K562 (cell line): Measurements from ENCODE around the gene IZUMO4. TPM values are rescaled to one million over a fixed set of nuclear protein-coding genes. Genes with fewer than 3 reads are reported as not detected.

Source experiments
- DDX20 ChIP-seq: fragments of 450-650 bp; IDR thresholded peaks from 2 replicates; pipeline ENCODE4 v1.6.1; 2016; ENCODE audit warnings: missing genetic modification characterization, low read depth, mild to moderate bottlenecking, missing compliant biosample characterization, moderate library complexity
- RBM22 ChIP-seq: fragments of 200-400 bp; formaldehyde crosslinking; IDR thresholded peaks from 2 replicates; pipeline ENCODE4 v1.6.1; 2018; ENCODE audit warnings: low read length, low read depth; ENCODE audit not compliant: poor library complexity, severe bottlenecking
- polyA plus RNA-seq, 8 experiments: library from polyadenylated mRNA; depleted of rRNA in 4 of 8; stranded (reverse) in 5 of 8; unstranded in 3 of 8; fragments of >200 nt; fragmentation: Nextera tagmentation in 2 of 8; fragmentation: Illumina TruSeq in 1 of 8; extraction: Ambion mirVana in 2 of 8; extraction: Trizol in 1 of 8; gene quantifications; 2 replicates each; pipeline versions ENCODE4 v1.2.1 to v1.2.3, GENCODE V29; 2011 to 2014; ENCODE audit warnings: inconsistent platforms in 1 of 8, missing spikeins in 1 of 8
- total RNA-seq, 7 experiments: library from RNA; depleted of rRNA in 6 of 7; stranded (reverse); fragments of >200 nt in 6 of 7; fragmentation: Illumina TruSeq in 2 of 7; extraction: Trizol in 2 of 7; gene quantifications; 2 replicates each; pipeline versions ENCODE4 v1.2.1 to v1.2.3, GENCODE V29; 2011 to 2021; ENCODE audit warnings: low replicate concordance in 1 of 7
- TF ChIP-seq, protein P1 (sequence below), 2 experiments: fragments of 450-650 bp; formaldehyde crosslinking in 1 of 2; IDR thresholded peaks; 2 replicates each; pipeline versions ENCODE4 v1.4.0 to v1.6.1; 2014 to 2020; ENCODE audit warnings: mild to moderate bottlenecking in 2 of 2, borderline replicate concordance in 1 of 2, low read depth in 1 of 2
- TF ChIP-seq, protein P2 (sequence below), 2 experiments: fragments of 450-650 bp; IDR thresholded peaks; 2 replicates each; pipeline ENCODE4 v1.6.1; 2016; ENCODE audit warnings: mild to moderate bottlenecking in 2 of 2, borderline replicate concordance in 1 of 2, low read depth in 1 of 2, moderate library complexity in 1 of 2

IZUMO4 gene
- total and polyA plus RNA-seq, 9 of the 15 experiments (the other 6 are each of a cell fraction or from before 2014, with no cell fraction given), result 0.07 to 3.9 (median 1.2) TPM

DNA sequence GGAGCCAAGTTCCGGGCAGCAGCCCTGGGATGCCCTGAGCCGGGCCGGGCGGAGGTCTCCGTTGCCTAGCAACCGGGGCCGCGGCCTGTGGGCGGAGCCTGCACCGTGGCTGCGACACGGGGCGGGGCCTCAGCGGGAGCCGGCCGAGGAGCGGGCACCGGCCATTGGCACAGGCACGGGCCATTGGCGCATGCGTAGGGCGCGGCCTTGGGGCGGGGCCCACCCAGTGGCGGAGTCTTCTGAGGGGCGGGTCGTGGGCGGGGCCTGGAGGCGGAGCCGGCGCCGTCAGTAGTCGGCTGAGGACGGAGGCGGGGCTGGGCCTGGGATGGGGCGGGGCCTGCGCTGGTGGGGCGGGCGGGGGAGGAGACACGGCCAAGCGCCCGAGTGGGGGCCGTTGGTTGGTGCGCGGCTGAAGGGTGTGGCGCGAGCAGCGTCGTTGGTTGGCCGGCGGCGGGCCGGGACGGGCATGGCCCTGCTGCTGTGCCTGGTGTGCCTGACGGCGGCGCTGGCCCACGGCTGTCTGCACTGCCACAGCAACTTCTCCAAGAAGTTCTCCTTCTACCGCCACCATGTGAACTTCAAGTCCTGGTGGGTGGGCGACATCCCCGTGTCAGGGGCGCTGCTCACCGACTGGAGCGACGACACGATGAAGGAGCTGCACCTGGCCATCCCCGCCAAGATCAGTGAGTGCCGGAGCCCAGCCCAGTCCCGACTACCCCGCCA, at the start of gene IZUMO4 (continued):
- TF ChIP-seq, protein P1, sequence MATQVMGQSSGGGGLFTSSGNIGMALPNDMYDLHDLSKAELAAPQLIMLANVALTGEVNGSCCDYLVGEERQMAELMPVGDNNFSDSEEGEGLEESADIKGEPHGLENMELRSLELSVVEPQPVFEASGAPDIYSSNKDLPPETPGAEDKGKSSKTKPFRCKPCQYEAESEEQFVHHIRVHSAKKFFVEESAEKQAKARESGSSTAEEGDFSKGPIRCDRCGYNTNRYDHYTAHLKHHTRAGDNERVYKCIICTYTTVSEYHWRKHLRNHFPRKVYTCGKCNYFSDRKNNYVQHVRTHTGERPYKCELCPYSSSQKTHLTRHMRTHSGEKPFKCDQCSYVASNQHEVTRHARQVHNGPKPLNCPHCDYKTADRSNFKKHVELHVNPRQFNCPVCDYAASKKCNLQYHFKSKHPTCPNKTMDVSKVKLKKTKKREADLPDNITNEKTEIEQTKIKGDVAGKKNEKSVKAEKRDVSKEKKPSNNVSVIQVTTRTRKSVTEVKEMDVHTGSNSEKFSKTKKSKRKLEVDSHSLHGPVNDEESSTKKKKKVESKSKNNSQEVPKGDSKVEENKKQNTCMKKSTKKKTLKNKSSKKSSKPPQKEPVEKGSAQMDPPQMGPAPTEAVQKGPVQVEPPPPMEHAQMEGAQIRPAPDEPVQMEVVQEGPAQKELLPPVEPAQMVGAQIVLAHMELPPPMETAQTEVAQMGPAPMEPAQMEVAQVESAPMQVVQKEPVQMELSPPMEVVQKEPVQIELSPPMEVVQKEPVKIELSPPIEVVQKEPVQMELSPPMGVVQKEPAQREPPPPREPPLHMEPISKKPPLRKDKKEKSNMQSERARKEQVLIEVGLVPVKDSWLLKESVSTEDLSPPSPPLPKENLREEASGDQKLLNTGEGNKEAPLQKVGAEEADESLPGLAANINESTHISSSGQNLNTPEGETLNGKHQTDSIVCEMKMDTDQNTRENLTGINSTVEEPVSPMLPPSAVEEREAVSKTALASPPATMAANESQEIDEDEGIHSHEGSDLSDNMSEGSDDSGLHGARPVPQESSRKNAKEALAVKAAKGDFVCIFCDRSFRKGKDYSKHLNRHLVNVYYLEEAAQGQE (IDR thresholded peaks at IDR 0.05; ENCODE audit: borderline replicate concordance), result 0 out of 2 replicates have a peak, but pooled peaks have one; percentile 7
- TF ChIP-seq, protein P1 (CRISPR knock-in tag; IDR thresholded peaks at IDR 0.05; ENCODE audit: low read depth), result 0 out of 2 replicates have a peak, but pooled peaks have one; percentile 16
- TF ChIP-seq, protein P2, sequence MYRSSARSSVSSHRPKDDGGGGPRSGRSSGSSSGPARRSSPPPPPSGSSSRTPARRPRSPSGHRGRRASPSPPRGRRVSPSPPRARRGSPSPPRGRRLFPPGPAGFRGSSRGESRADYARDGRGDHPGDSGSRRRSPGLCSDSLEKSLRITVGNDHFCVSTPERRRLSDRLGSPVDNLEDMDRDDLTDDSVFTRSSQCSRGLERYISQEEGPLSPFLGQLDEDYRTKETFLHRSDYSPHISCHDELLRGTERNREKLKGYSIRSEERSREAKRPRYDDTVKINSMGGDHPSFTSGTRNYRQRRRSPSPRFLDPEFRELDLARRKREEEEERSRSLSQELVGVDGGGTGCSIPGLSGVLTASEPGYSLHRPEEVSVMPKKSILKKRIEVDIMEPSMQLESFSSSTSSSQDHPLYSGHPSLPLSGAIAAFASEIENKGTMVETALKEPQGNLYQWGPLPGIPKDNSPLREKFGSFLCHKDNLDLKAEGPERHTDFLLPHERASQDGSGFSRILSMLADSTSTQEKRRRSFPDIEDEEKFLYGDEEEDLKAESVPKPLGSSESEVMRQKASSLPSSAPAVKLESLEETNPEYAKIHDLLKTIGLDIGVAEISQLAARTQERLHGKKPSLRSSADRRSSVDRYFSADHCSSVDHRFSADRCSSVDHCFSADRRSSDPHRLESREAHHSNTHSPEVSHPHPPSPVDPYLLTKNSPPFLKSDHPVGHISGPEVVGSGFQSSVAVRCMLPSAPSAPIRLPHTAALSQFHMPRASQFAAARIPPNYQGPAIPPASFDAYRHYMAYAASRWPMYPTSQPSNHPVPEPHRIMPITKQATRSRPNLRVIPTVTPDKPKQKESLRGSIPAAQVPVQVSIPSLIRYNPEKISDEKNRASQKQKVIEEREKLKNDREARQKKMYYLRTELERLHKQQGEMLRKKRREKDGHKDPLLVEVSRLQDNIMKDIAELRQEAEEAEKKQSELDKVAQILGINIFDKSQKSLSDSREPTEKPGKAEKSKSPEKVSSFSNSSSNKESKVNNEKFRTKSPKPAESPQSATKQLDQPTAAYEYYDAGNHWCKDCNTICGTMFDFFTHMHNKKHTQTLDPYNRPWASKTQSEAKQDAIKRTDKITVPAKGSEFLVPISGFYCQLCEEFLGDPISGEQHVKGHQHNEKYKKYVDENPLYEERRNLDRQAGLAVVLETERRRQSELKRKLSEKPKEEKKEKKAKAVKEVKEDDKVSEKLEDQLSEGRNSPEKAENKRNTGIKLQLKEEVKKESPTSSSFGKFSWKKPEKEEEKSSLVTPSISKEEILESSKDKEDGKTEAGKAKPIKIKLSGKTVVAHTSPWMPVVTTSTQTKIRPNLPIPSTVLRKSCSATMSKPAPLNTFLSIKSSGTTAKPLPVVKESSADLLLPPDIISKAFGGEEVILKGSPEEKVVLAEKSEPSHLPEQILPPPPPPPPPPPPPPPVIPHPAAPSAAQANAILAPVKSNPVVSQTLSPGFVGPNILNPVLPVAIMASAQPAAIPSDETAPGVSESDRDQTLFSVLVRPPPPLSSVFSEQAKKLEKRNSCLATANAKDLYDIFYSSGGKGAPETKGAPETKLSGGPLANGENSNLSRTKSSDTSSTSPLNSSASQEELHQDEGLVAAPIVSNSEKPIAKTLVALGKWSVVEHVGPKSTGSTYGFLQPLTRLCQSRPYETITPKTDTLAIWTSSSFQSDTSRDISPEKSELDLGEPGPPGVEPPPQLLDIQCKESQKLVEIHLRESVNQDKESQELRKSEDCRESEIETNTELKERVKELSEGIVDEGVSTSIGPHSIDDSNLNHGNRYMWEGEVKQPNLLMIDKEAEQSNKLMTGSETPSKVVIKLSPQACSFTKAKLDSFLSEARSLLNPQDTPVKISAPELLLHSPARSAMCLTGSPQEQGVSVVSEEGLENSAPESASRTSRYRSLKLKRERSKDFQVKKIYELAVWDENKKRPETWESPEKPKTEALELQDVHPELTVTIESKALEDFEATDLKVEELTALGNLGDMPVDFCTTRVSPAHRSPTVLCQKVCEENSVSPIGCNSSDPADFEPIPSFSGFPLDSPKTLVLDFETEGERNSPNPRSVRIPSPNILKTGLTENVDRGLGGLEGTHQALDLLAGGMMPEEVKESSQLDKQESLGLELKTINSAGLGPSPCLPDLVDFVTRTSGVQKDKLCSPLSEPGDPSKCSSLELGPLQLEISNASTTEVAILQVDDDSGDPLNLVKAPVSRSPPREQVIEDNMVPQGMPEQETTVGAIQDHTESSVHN (IDR thresholded peaks at IDR 0.05; ENCODE audit: borderline replicate concordance in 1 of 2, low read depth in 1 of 2), result no peak
- TF ChIP-seq RBM22 (peak; percentile 86), DDX20 (tag) (no peak)
